DND-41 (cell line): ENCODE results near the gene PPARA.

ENCODE experiments used
- EZH2 ChIP-seq: IDR thresholded peaks from 3 replicates; pipeline ENCODE4 v1.6.1; 2012; ENCODE audit warnings: borderline replicate concordance, low read depth, mild to moderate bottlenecking, moderate library complexity, low read length, inconsistent platforms; ENCODE audit not compliant: severe bottlenecking
- TF ChIP-seq, protein P1 (sequence below): IDR thresholded peaks from 2 replicates; pipeline ENCODE4 v1.5.1; 2012; ENCODE audit warnings: borderline replicate concordance, low read length, moderate library complexity, mild to moderate bottlenecking; ENCODE audit not compliant: poor library complexity, severe bottlenecking; ENCODE audit errors: extremely low read depth

DNA sequence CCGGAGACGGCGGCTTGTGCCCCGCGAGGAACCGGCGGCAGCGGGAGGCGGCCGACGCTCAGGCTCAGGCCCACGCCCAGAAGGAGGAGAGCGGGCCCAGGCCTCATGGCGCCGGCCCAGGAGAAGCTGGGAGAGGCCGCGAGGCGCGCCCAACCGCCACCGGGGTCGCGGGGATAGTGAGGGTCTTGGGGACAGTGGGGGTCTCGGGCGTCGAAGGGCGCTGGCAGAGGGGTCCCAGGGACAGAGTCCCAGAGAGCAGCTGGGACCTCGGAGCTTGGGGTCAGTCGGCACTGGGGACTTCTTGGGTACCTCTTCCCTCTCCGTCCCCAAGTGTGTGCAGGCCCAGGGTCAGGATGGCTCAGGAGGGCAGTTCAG, 112.9 kb downstream of the PPARA start, which contains the start of gene PKDREJ:
- TF ChIP-seq, protein P1, sequence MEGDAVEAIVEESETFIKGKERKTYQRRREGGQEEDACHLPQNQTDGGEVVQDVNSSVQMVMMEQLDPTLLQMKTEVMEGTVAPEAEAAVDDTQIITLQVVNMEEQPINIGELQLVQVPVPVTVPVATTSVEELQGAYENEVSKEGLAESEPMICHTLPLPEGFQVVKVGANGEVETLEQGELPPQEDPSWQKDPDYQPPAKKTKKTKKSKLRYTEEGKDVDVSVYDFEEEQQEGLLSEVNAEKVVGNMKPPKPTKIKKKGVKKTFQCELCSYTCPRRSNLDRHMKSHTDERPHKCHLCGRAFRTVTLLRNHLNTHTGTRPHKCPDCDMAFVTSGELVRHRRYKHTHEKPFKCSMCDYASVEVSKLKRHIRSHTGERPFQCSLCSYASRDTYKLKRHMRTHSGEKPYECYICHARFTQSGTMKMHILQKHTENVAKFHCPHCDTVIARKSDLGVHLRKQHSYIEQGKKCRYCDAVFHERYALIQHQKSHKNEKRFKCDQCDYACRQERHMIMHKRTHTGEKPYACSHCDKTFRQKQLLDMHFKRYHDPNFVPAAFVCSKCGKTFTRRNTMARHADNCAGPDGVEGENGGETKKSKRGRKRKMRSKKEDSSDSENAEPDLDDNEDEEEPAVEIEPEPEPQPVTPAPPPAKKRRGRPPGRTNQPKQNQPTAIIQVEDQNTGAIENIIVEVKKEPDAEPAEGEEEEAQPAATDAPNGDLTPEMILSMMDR, result no peak
- TF ChIP-seq EZH2, result no peak
